Spinal cord (tissue), 10 donors: Measurements from ENCODE around the gene MAN2B1. TPM values are rescaled to one million over a fixed set of nuclear protein-coding genes. Genes with fewer than 3 reads are reported as not detected.
"Not testable (repeated sequence)": the region's sequence is repeated elsewhere in the genome, so short reads cannot be mapped to it uniquely, and the experiment has no call there.

Experiments used
- DNase-seq, 6 donors: peaks; one replicate each; pipeline versions ENCODE4 v3.0.0 to v3.0.0-alpha.2; 2013 to 2015; ENCODE audit warnings: low spot score in 6 of 6, low read depth in 4 of 6
- H3K27ac ChIP-seq: one replicate; pipeline ENCODE4 v1.5.1; 2013; ENCODE audit warnings: low read depth, low read length, control low read depth
- H3K27me3 ChIP-seq: one replicate; pipeline ENCODE4 v1.6.1; 2013; ENCODE audit warnings: low read length; ENCODE audit not compliant: control insufficient read depth, insufficient read depth
- H3K36me3 ChIP-seq: one replicate; pipeline ENCODE4 v1.6.1; 2013; ENCODE audit warnings: low read length; ENCODE audit not compliant: control insufficient read depth, insufficient read depth
- H3K4me1 ChIP-seq: one replicate; pipeline ENCODE4 v1.6.1; 2013; ENCODE audit warnings: low read length; ENCODE audit not compliant: control insufficient read depth, insufficient read depth
- H3K4me3 ChIP-seq: one replicate; pipeline ENCODE4 v1.5.1; 2013; ENCODE audit warnings: low read depth, low read length, control low read depth
- H3K9me3 ChIP-seq: one replicate; pipeline ENCODE4 v1.6.1; 2013; ENCODE audit warnings: low read length; ENCODE audit not compliant: control insufficient read depth, insufficient read depth
- WGBS: methylation state at CpG from one replicate; pipeline ENCODE4 v1.1.5; 2013; ENCODE audit warnings: missing lambda C conversion rate; ENCODE audit not compliant: insufficient coverage; 5-methylcytosine and 5-hydroxymethylcytosine counted together
- polyA plus RNA-seq, 2 donors: library from polyadenylated mRNA; unstranded; fragments of 120-200 nt; gene quantifications; one replicate each; pipeline ENCODE4 v1.2.1, GENCODE V29; 2013; ENCODE audit not compliant: insufficient read length in 2 of 2
- total RNA-seq, 2 donors: library from RNA; depleted of rRNA in 1 of 2; stranded (reverse); fragments of 120-200 nt in 1 of 2; fragments of >200 nt in 1 of 2; gene quantifications; one replicate each; pipeline versions ENCODE4 v1.2.3 to v1.2.4, GENCODE V29; 2013 to 2014
- donor health status: healthy.

Gene MAN2B1
- total and polyA plus RNA-seq, 4 donors, result 18.9 to 38.7 (median 31.1) TPM

GRCh38 chr19:12649941-12650340 lies 16.6 kb downstream of the MAN2B1 start:
- Histone ChIP-seq H3K4me1 (peaks cover 15% of the 10 kb centered on the region), H3K9me3 (no peaks in the 10 kb centered on the region), H3K27me3 (no peaks in the 10 kb centered on the region), H3K27ac (no peak overlapping the region), H3K4me3 (no peak overlapping the region), H3K36me3 (peaks cover 31% of the 10 kb centered on the region)
- 95% methylated on average over 8 of the region's 10 CpGs for WGBS
- DNase-seq, result no peak

GRCh38 chr19:12648088-12648487 lies 18.5 kb downstream of the MAN2B1 start:
- Histone ChIP-seq H3K4me1 (peaks cover 15% of the 10 kb centered on the region), H3K27ac (no peak overlapping the region), H3K4me3 (no peak overlapping the region), H3K36me3 (peaks cover 18% of the 10 kb centered on the region), H3K9me3 (no peaks in the 10 kb centered on the region), H3K27me3 (no peaks in the 10 kb centered on the region)
- 16% methylated on average over 25 of the region's 29 CpGs for WGBS
- no peak for DNase-seq

DNA sequence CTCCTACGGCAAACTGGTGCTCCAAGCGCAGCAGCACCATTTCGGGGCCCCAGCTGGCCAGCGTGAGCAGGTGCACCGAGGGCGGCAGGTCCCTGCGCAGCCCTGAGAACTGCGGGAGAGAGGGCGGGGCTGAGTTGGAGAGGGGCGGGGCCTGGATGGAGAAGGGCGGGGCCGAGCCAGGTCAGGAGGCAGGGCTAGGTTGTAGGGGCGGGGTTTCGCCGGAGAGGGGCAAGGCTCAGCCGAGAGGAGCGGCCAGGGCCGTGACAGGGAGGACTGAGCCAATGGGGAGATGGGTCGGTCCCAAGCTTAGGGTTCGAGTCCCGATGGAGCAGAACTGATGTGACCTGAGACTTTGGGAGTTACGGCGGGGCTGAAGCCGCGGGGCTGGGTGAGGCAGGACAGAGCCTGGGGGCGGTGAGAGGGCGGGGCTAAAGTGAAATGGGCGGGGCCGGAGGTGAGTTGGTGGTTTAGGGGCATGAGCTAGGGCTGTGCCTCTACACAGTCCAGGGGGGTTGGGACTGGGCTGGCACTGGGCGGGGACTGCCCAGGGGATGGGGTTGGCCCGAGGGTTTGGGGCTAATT lies 19.0 kb downstream of the MAN2B1 start:
- Histone ChIP-seq H3K36me3 (peaks cover 20% of the 10 kb centered on the region), H3K4me1 (peaks cover 15% of the 10 kb centered on the region), H3K27ac (no peak overlapping the region), H3K9me3 (no peaks in the 10 kb centered on the region), H3K4me3 (no peak overlapping the region), H3K27me3 (no peaks in the 10 kb centered on the region)
- 6% methylated on average over 31 of the region's 31 CpGs for WGBS
- DNase-seq, result peak in 2 of 6 donors; percentile 33 to 58

- peaks cover 17% of the 10 kb centered on the region for H3K36me3 ChIP-seq
- WGBS, result 77% methylated on average over 3 of the region's 8 CpGs
- H3K4me1 ChIP-seq, result peaks cover 15% of the 10 kb centered on the region
- H3K4me3 ChIP-seq, result no peak overlapping the region
- H3K9me3 ChIP-seq, result no peaks in the 10 kb centered on the region
- H3K27ac ChIP-seq, result no peak overlapping the region
- no peaks in the 10 kb centered on the region for H3K27me3 ChIP-seq
- DNase-seq, result no peak
Measured at GRCh38 chr19:12647047-12647446, 19.5 kb downstream of the MAN2B1 start.

DNA sequence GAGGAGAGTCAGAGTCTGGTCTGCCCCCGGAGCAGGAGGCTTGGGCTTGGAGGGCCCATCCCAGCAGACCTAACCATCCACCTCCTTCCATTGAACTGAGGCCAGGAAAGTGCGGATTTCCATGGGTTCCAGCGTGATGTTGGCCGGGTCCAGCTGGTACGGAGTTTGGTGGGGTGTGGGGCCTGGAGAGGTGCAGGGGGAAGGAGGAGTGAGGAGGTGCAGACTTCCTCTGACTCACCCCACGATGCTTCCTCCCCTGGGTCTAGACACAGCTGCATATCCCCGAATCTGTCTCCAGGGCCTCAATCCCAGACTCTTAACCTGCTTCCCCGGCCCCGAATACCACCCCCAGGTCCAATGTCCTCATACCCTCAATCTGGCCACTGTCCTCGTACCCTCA lies 20.0 kb downstream of the MAN2B1 start:
- peaks cover 15% of the 10 kb centered on the region for H3K4me1 ChIP-seq
- no peak overlapping the region for H3K27ac ChIP-seq
- H3K9me3 ChIP-seq, result no peaks in the 10 kb centered on the region
- WGBS, result 98% methylated on average over 4 of the region's 10 CpGs
- H3K36me3 ChIP-seq, result peaks cover 12% of the 10 kb centered on the region
- H3K4me3 ChIP-seq, result no peak overlapping the region
- H3K27me3 ChIP-seq, result no peaks in the 10 kb centered on the region
- no peak for DNase-seq

- H3K27ac ChIP-seq, H3K9me3 ChIP-seq, H3K27me3 ChIP-seq, DNase-seq, H3K4me3 ChIP-seq, H3K36me3 ChIP-seq: not testable (repeated sequence)
- WGBS, result 97% methylated on average over 14 of the region's 14 CpGs
- H3K4me1 ChIP-seq, result peaks cover 25% of the 10 kb centered on the region
Measured at GRCh38 chr19:12643716-12644115, 22.8 kb downstream of the MAN2B1 start.

- WGBS, result 88% methylated on average over 15 of the region's 26 CpGs
- no peak for DNase-seq
- no peaks in the 10 kb centered on the region for H3K9me3 ChIP-seq
- H3K4me1 ChIP-seq, result peaks cover 13% of the 10 kb centered on the region
- no peak overlapping the region for H3K4me3 ChIP-seq
- H3K27ac ChIP-seq, result no peak overlapping the region
- H3K36me3 ChIP-seq, result peaks cover 3% of the 10 kb centered on the region
- H3K27me3 ChIP-seq, result no peaks in the 10 kb centered on the region
Measured at GRCh38 chr19:12642506-12642905, 24.0 kb downstream of the MAN2B1 start.

- H3K9me3 ChIP-seq, result no peaks in the 10 kb centered on the region
- no peak overlapping the region for H3K4me3 ChIP-seq
- peaks cover 3% of the 10 kb centered on the region for H3K36me3 ChIP-seq
- no peaks in the 10 kb centered on the region for H3K27me3 ChIP-seq
- 64% methylated on average over 10 of the region's 13 CpGs for WGBS
- DNase-seq, result no peak
- peaks cover 10% of the 10 kb centered on the region for H3K4me1 ChIP-seq
- H3K27ac ChIP-seq, result no peak overlapping the region
Measured at GRCh38 chr19:12641456-12641855, 25.1 kb downstream of the MAN2B1 start.

- Histone ChIP-seq H3K4me3 (no peak overlapping the region), H3K27ac (no peak overlapping the region), H3K9me3 (no peaks in the 10 kb centered on the region), H3K4me1 (peaks cover 10% of the 10 kb centered on the region), H3K36me3 (peaks cover 3% of the 10 kb centered on the region), H3K27me3 (no peaks in the 10 kb centered on the region)
- peak; percentile 7 to 85 (median 40) for DNase-seq
- 12% methylated on average over 37 of the region's 39 CpGs for WGBS
Measured at GRCh38 chr19:12639901-12640613, 26.5 kb downstream of the MAN2B1 start.

- Histone ChIP-seq H3K27me3 (no peaks in the 10 kb centered on the region), H3K4me3 (no peak overlapping the region), H3K9me3 (no peaks in the 10 kb centered on the region), H3K36me3 (peaks cover 3% of the 10 kb centered on the region), H3K4me1 (peaks cover 10% of the 10 kb centered on the region), H3K27ac (no peak overlapping the region)
- DNase-seq, result no peak
- 96% methylated on average over 18 of the region's 22 CpGs for WGBS
Measured at GRCh38 chr19:12638611-12639182, 27.8 kb downstream of the MAN2B1 start.
